ENCODE results near the gene ATCAY.

The ATCAY gene

GRCh38 chr19:3863648-3864047, 16.8 kb upstream of the ATCAY start:
- Histone ChIP-seq H3K4me2 (ENCODE audit: low read length) (no peak overlapping the region), H3K4me3 (ENCODE audit: low read length) (no peak overlapping the region), H3K36me3 (replicated peaks; ENCODE audit: low read depth, low read length) (no peaks in the 10 kb centered on the region), H3K9me3 (ENCODE audit: insufficient read depth, low read length) (no peaks in the 10 kb centered on the region), H3K79me2 (ENCODE audit: low read length) (no peaks in the 10 kb centered on the region), H4K20me1 (ENCODE audit: insufficient read depth, low read length) (no peaks in the 10 kb centered on the region), H2AFZ (ENCODE audit: low read depth, low read length) (no peak overlapping the region), H3K9ac (ENCODE audit: low read length) (no peak overlapping the region), H3K4me1 (ENCODE audit: low read length) (no peaks in the 10 kb centered on the region), H3K27ac (ENCODE audit: low read length) (no peak overlapping the region), H3K27me3 (ENCODE audit: low read depth, low read length) (peaks cover 17% of the 10 kb centered on the region)
- no peak for TF ChIP-seq EZH2phosphoT487 (IDR thresholded peaks at IDR 0.05; ENCODE audit: low read depth)

- H3K36me3 ChIP-seq (replicated peaks; ENCODE audit: low read depth, low read length): no peaks in the 10 kb centered on the region
- H3K4me1 ChIP-seq (ENCODE audit: low read length): no peaks in the 10 kb centered on the region
- no peak overlapping the region for H3K27ac ChIP-seq (ENCODE audit: low read length)
- H3K9me3 ChIP-seq (ENCODE audit: insufficient read depth, low read length): no peaks in the 10 kb centered on the region
- H3K4me2 ChIP-seq (ENCODE audit: low read length): no peak overlapping the region
- no peak overlapping the region for H2AFZ ChIP-seq (ENCODE audit: low read depth, low read length)
- TF ChIP-seq CTCF (IDR thresholded peaks at IDR 0.05; ENCODE audit: low read depth, low read length) (no peak), EZH2phosphoT487 (IDR thresholded peaks at IDR 0.05; ENCODE audit: low read depth) (no peak)
- no peaks in the 10 kb centered on the region for H3K79me2 ChIP-seq (ENCODE audit: low read length)
- H3K9ac ChIP-seq (ENCODE audit: low read length): no peak overlapping the region
- H4K20me1 ChIP-seq (ENCODE audit: insufficient read depth, low read length): no peaks in the 10 kb centered on the region
- peaks cover 17% of the 10 kb centered on the region for H3K27me3 ChIP-seq (ENCODE audit: low read depth, low read length)
- no peak overlapping the region for H3K4me3 ChIP-seq (ENCODE audit: low read length)
Measured at GRCh38 chr19:3866910-3867638, 13.4 kb upstream of the ATCAY start.

GRCh38 chr19:3867971-3868769, 12.3 kb upstream of the ATCAY start:
- H3K4me3 ChIP-seq (ENCODE audit: low read length): no peak overlapping the region
- no peaks in the 10 kb centered on the region for H3K36me3 ChIP-seq (replicated peaks; ENCODE audit: low read depth, low read length)
- H4K20me1 ChIP-seq (ENCODE audit: insufficient read depth, low read length): no peaks in the 10 kb centered on the region
- no peak overlapping the region for H3K27ac ChIP-seq (ENCODE audit: low read length)
- H3K27me3 ChIP-seq (ENCODE audit: low read depth, low read length): peaks cover 17% of the 10 kb centered on the region
- no peak overlapping the region for H2AFZ ChIP-seq (ENCODE audit: low read depth, low read length)
- TF ChIP-seq CTCF (IDR thresholded peaks at IDR 0.05; ENCODE audit: low read depth, low read length): no peak
- TF ChIP-seq EZH2phosphoT487 (IDR thresholded peaks at IDR 0.05; ENCODE audit: low read depth): no peak
- no peaks in the 10 kb centered on the region for H3K4me1 ChIP-seq (ENCODE audit: low read length)
- H3K79me2 ChIP-seq (ENCODE audit: low read length): no peaks in the 10 kb centered on the region
- H3K9me3 ChIP-seq (ENCODE audit: insufficient read depth, low read length): no peaks in the 10 kb centered on the region
- no peak overlapping the region for H3K9ac ChIP-seq (ENCODE audit: low read length)
- no peak overlapping the region for H3K4me2 ChIP-seq (ENCODE audit: low read length)

- H3K9ac ChIP-seq (ENCODE audit: low read length): no peak within 1 kb of the TSS
- H3K27ac ChIP-seq (ENCODE audit: low read length): no peak within 1 kb of the TSS
- H3K9me3 ChIP-seq (ENCODE audit: insufficient read depth, low read length): no peaks in the 10 kb centered on the region
- H3K4me3 ChIP-seq (ENCODE audit: low read length): no peak within 1 kb of the TSS
- no peaks in the 10 kb centered on the region for H4K20me1 ChIP-seq (ENCODE audit: insufficient read depth, low read length)
- no peak within 1 kb of the TSS for H3K4me2 ChIP-seq (ENCODE audit: low read length)
- H2AFZ ChIP-seq (ENCODE audit: low read depth, low read length): no peak within 1 kb of the TSS
- H3K27me3 ChIP-seq (ENCODE audit: low read depth, low read length): peaks cover 17% of the 10 kb centered on the region
- H3K36me3 ChIP-seq (replicated peaks; ENCODE audit: low read depth, low read length): no peaks in the 10 kb centered on the region
- H3K4me1 ChIP-seq (ENCODE audit: low read length): no peaks in the 10 kb centered on the region
- H3K79me2 ChIP-seq (ENCODE audit: low read length): no peaks in the 10 kb centered on the region
- TF ChIP-seq EZH2phosphoT487 (IDR thresholded peaks at IDR 0.05; ENCODE audit: low read depth) (no peak), CTCF (IDR thresholded peaks at IDR 0.05; ENCODE audit: low read depth, low read length) (no peak)
Measured at GRCh38 chr19:3868770-3869456, 11.6 kb upstream of the ATCAY start, which contains the start of gene ZFR2. Gene ZFR2, minus strand, starts transcription at chr19:3869038. Its CDS starts 21 bp downstream, at chr19:3869017.

All from OCI-LY3 (cell line).